Neural cell (in vitro differentiated cells): Measurements from ENCODE around the gene AGTPBP1. TPM values are rescaled to one million over a fixed set of nuclear protein-coding genes. Genes with fewer than 3 reads are reported as not detected.

ENCODE experiments used
- H2AFZ ChIP-seq: fragments of 200-600, 300-800 bp; sonication (generic), shearing (Covaris generic); 2 replicates; pipeline ENCODE4 v1.6.0; 2014; ENCODE audit warnings: low read depth, mild to moderate bottlenecking, antibody characterized with exemption, low read length, moderate library complexity
- H3F3A ChIP-seq: fragments of 200-600 bp; shearing (Covaris generic); 2 replicates; pipeline ENCODE4 v1.6.1; 2016; ENCODE audit warnings: mild to moderate bottlenecking, moderate library complexity, mixed read lengths, antibody characterized with exemption, low read length; ENCODE audit not compliant: insufficient read depth, poor library complexity, severe bottlenecking
- H3K27ac ChIP-seq: fragments of 200-600, 300-800 bp; sonication (generic), shearing (Covaris generic); 2 replicates; pipeline ENCODE4 v1.5.1; 2014; ENCODE audit warnings: mild to moderate bottlenecking, low read length, moderate library complexity
- H3K27me3 ChIP-seq: fragments of 300-800, 200-600 bp; sonication (generic), shearing (Covaris generic); 2 replicates; pipeline ENCODE4 v1.6.0; 2014; ENCODE audit warnings: mild to moderate bottlenecking, low read depth, low read length, moderate library complexity; ENCODE audit not compliant: insufficient read depth
- H3K36me3 ChIP-seq: fragments of 300-800, 200-600 bp; sonication (generic), shearing (Covaris generic); 2 replicates; pipeline ENCODE4 v1.5.1; 2014; ENCODE audit warnings: mild to moderate bottlenecking, antibody characterized with exemption, low read length, moderate library complexity; ENCODE audit not compliant: insufficient read depth
- H3K4me2 ChIP-seq: fragments of 300-800, 200-600 bp; sonication (generic), shearing (Covaris generic); 2 replicates; pipeline ENCODE4 v1.6.0; 2014; ENCODE audit warnings: mild to moderate bottlenecking, low read length
- H3K4me3 ChIP-seq: fragments of 300-800, 200-600 bp; sonication (generic), shearing (Covaris generic); 2 replicates; pipeline ENCODE4 v1.5.1; 2014; ENCODE audit warnings: mild to moderate bottlenecking, low read length, moderate library complexity
- H3K79me2 ChIP-seq: fragments of 200-600 bp; shearing (Covaris generic); replicated peaks from 2 replicates; pipeline ENCODE4 v1.6.0; 2014; ENCODE audit warnings: mild to moderate bottlenecking, low read length, moderate library complexity; ENCODE audit not compliant: insufficient read depth
- H3K9ac ChIP-seq: fragments of 300-800, 200-600 bp; sonication (generic), shearing (Covaris generic); 2 replicates; pipeline ENCODE4 v1.6.1; 2016; ENCODE audit warnings: mild to moderate bottlenecking, low read length, mixed read lengths
- H3K9me2 ChIP-seq: fragments of 200-600 bp; shearing (Covaris generic); 2 replicates; pipeline ENCODE4 v1.6.1; 2016; ENCODE audit warnings: mild to moderate bottlenecking, low read length, mixed read lengths; ENCODE audit not compliant: insufficient read depth
- H3K9me3 ChIP-seq: fragments of 200-600, 300-800 bp; sonication (generic), shearing (Covaris generic); 2 replicates; pipeline ENCODE4 v1.6.1; 2016; ENCODE audit warnings: mild to moderate bottlenecking, mixed run types, low read length, moderate library complexity, mixed read lengths
- H4K20me1 ChIP-seq: fragments of 200-600 bp; shearing (Covaris generic); 2 replicates; pipeline ENCODE4 v1.6.1; 2016; ENCODE audit warnings: mild to moderate bottlenecking, mixed run types; ENCODE audit not compliant: insufficient read depth
- EP300 ChIP-seq: fragments of 450-650 bp; conservative IDR thresholded peaks from 2 replicates; pipeline ENCODE4 v1.6.1; 2014; ENCODE audit warnings: antibody characterized with exemption, mild to moderate bottlenecking, moderate library complexity; ENCODE audit not compliant: poor library complexity, severe bottlenecking
- EZH2 ChIP-seq: fragments of 200-600, 300-800 bp; shearing (Covaris generic), sonication (generic); IDR thresholded peaks from 2 replicates; pipeline ENCODE4 v1.6.1; 2014; ENCODE audit warnings: antibody characterized with exemption, low read length, borderline replicate concordance, mild to moderate bottlenecking; ENCODE audit not compliant: insufficient read depth, poor library complexity, severe bottlenecking
- MXI1 ChIP-seq: fragments of 450-650 bp; conservative IDR thresholded peaks from 2 replicates; pipeline ENCODE4 v1.6.1; 2014; ENCODE audit warnings: antibody characterized with exemption, mild to moderate bottlenecking; ENCODE audit not compliant: poor library complexity, severe bottlenecking
- POLR2AphosphoS5 ChIP-seq: IDR thresholded peaks from 2 replicates; pipeline ENCODE4 v1.6.1; 2012
- RAD21 ChIP-seq: fragments of 450-650 bp; conservative IDR thresholded peaks from 2 replicates; pipeline ENCODE4 v1.6.1; 2014; ENCODE audit warnings: antibody characterized with exemption, mild to moderate bottlenecking, moderate library complexity
- SMC3 ChIP-seq: fragments of 450-650 bp; conservative IDR thresholded peaks from 2 replicates; pipeline ENCODE4 v1.6.1; 2014; ENCODE audit warnings: antibody characterized with exemption, mild to moderate bottlenecking, moderate library complexity; ENCODE audit not compliant: poor library complexity
- TAF1 ChIP-seq: IDR thresholded peaks from 2 replicates; pipeline ENCODE4 v1.6.1; 2012; ENCODE audit warnings: low read depth
- polyA plus RNA-seq: library from polyadenylated mRNA; depleted of rRNA; stranded (reverse); fragments of >200 nt; gene quantifications from 2 replicates; pipeline ENCODE4 v1.2.3, GENCODE V29; 2014
- TF ChIP-seq, protein P1 (sequence below): fragments of 450-650 bp; IDR thresholded peaks from 2 replicates; pipeline ENCODE4 v1.5.1; 2014; ENCODE audit warnings: antibody characterized with exemption, mild to moderate bottlenecking, moderate library complexity; ENCODE audit not compliant: poor library complexity, severe bottlenecking
- TF ChIP-seq, protein P2 (sequence below): IDR thresholded peaks from 2 replicates; pipeline ENCODE4 v1.6.1; 2012; ENCODE audit warnings: borderline replicate concordance

Gene AGTPBP1
- polyA plus RNA-seq, 1 donor from 2014 or later: 90.7 TPM

DNA sequence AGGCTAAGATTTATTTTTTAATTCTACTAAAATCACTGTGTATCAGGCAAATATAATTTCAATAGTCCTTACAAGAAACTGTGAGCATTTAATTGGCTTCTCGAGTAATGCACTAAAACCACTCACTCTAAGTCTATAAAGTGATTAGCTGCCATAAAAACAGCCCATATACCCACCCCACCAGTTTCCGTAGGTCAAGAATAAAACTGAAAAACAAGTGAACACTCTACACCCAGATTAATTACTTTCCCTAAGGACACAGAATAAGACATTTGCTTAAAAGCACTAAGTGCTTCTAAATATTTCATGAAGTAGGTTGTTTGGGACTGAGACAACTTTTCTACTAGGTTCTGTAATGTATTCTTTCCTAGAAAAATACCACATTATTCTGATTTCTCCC is 194.2 kb downstream of the AGTPBP1 start:
- H2AFZ ChIP-seq: no peak overlapping the region
- H3K4me2 ChIP-seq: no peak overlapping the region
- no peaks in the 10 kb centered on the region for H3K9me2 ChIP-seq
- no peak overlapping the region for H3K27ac ChIP-seq
- no peaks in the 10 kb centered on the region for H3K9me3 ChIP-seq
- no peak for TF ChIP-seq RAD21
- TF ChIP-seq, protein P1, sequence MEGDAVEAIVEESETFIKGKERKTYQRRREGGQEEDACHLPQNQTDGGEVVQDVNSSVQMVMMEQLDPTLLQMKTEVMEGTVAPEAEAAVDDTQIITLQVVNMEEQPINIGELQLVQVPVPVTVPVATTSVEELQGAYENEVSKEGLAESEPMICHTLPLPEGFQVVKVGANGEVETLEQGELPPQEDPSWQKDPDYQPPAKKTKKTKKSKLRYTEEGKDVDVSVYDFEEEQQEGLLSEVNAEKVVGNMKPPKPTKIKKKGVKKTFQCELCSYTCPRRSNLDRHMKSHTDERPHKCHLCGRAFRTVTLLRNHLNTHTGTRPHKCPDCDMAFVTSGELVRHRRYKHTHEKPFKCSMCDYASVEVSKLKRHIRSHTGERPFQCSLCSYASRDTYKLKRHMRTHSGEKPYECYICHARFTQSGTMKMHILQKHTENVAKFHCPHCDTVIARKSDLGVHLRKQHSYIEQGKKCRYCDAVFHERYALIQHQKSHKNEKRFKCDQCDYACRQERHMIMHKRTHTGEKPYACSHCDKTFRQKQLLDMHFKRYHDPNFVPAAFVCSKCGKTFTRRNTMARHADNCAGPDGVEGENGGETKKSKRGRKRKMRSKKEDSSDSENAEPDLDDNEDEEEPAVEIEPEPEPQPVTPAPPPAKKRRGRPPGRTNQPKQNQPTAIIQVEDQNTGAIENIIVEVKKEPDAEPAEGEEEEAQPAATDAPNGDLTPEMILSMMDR: no peak
- no peak for TF ChIP-seq MXI1
- TF ChIP-seq EZH2: no peak
- no peak for TF ChIP-seq SMC3
- TF ChIP-seq TAF1: no peak
- TF ChIP-seq, protein P2, sequence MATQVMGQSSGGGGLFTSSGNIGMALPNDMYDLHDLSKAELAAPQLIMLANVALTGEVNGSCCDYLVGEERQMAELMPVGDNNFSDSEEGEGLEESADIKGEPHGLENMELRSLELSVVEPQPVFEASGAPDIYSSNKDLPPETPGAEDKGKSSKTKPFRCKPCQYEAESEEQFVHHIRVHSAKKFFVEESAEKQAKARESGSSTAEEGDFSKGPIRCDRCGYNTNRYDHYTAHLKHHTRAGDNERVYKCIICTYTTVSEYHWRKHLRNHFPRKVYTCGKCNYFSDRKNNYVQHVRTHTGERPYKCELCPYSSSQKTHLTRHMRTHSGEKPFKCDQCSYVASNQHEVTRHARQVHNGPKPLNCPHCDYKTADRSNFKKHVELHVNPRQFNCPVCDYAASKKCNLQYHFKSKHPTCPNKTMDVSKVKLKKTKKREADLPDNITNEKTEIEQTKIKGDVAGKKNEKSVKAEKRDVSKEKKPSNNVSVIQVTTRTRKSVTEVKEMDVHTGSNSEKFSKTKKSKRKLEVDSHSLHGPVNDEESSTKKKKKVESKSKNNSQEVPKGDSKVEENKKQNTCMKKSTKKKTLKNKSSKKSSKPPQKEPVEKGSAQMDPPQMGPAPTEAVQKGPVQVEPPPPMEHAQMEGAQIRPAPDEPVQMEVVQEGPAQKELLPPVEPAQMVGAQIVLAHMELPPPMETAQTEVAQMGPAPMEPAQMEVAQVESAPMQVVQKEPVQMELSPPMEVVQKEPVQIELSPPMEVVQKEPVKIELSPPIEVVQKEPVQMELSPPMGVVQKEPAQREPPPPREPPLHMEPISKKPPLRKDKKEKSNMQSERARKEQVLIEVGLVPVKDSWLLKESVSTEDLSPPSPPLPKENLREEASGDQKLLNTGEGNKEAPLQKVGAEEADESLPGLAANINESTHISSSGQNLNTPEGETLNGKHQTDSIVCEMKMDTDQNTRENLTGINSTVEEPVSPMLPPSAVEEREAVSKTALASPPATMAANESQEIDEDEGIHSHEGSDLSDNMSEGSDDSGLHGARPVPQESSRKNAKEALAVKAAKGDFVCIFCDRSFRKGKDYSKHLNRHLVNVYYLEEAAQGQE: no peak
- TF ChIP-seq POLR2AphosphoS5: no peak
- TF ChIP-seq EP300: no peak
- no peaks in the 10 kb centered on the region for H3F3A ChIP-seq
- no peaks in the 10 kb centered on the region for H3K27me3 ChIP-seq
- no peaks in the 10 kb centered on the region for H3K79me2 ChIP-seq
- no peaks in the 10 kb centered on the region for H3K36me3 ChIP-seq
- H4K20me1 ChIP-seq: no peaks in the 10 kb centered on the region
- no peak overlapping the region for H3K4me3 ChIP-seq
- H3K9ac ChIP-seq: no peak overlapping the region

DNA sequence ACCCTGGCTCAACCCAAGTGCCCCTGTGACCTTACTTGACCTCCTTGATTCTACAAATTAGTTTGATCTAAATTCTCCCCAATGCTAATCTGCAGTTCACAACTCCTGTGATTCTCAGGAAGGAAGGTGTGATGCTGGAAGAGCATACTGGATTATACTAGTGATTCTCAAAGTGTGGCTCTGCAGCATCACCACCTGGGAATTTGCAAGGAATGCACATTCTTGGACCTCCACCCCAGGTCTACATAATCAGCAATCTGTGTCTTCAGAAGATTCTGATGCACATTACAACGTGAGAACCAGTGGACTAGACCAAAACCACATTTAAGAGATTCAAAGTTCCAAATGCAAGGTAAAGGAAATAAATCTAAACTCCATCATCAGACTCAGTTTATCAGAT is 198.6 kb downstream of the AGTPBP1 start:
- H3K4me3 ChIP-seq: no peak overlapping the region
- H3K9me2 ChIP-seq: no peaks in the 10 kb centered on the region
- H3K79me2 ChIP-seq: no peaks in the 10 kb centered on the region
- H3K4me2 ChIP-seq: no peak overlapping the region
- no peaks in the 10 kb centered on the region for H4K20me1 ChIP-seq
- no peak overlapping the region for H3K9ac ChIP-seq
- H3K27ac ChIP-seq: no peak overlapping the region
- no peaks in the 10 kb centered on the region for H3K36me3 ChIP-seq
- no peak overlapping the region for H2AFZ ChIP-seq
- TF ChIP-seq EP300: no peak
- TF ChIP-seq, protein P2: no peak
- no peak for TF ChIP-seq SMC3
- TF ChIP-seq POLR2AphosphoS5: no peak
- TF ChIP-seq, protein P1: no peak
- H3K27me3 ChIP-seq: no peaks in the 10 kb centered on the region
- H3K9me3 ChIP-seq: no peaks in the 10 kb centered on the region
- H3F3A ChIP-seq: no peaks in the 10 kb centered on the region
